K562 (cell line): ENCODE data around the gene PSMD4. TPM values are rescaled to one million over a fixed set of nuclear protein-coding genes. Genes with fewer than 3 reads are reported as not detected.

Experiments used
- ARID3B ChIP-seq: fragments of 250-450 bp; sonication (Bioruptor Pico); IDR thresholded peaks from 2 replicates; pipeline ENCODE4 v1.4.0; 2020; ENCODE audit warnings: borderline replicate concordance
- CREB3 ChIP-seq: fragments of 450-650 bp; conservative IDR thresholded peaks from 2 replicates; pipeline ENCODE4 v1.6.1; 2016; ENCODE audit warnings: missing genetic modification characterization, low read depth, mild to moderate bottlenecking, missing compliant biosample characterization, moderate library complexity
- CREM ChIP-seq: IDR thresholded peaks from 2 replicates; pipeline ENCODE4 v1.6.1; 2014; ENCODE audit warnings: antibody characterized with exemption, low read depth
- CTBP1 ChIP-seq: fragments of 450-650 bp; IDR thresholded peaks from 2 replicates; pipeline ENCODE4 v1.6.1; 2016; ENCODE audit warnings: borderline replicate concordance
- ESRRA ChIP-seq: fragments of 450-650 bp; IDR thresholded peaks from 2 replicates; pipeline ENCODE4 v1.6.1; 2014; ENCODE audit warnings: low read depth, mild to moderate bottlenecking, moderate library complexity, borderline replicate concordance
- NCOA1 ChIP-seq: fragments of 450-650 bp; IDR thresholded peaks from 2 replicates; pipeline ENCODE4 v1.6.1; 2016; ENCODE audit warnings: low read depth
- NR2C1 ChIP-seq, 2 experiments: fragments of 450-650 bp; IDR thresholded peaks; 2 replicates each; pipeline ENCODE4 v1.6.1; 2017; ENCODE audit warnings: mild to moderate bottlenecking in 2 of 2, antibody characterized with exemption in 1 of 2, inconsistent platforms in 1 of 2, missing compliant biosample characterization in 1 of 2, missing genetic modification characterization in 1 of 2
- NR2C2 ChIP-seq, 2 experiments: fragments of 200-800 bp in 1 of 2; sonication (Bioruptor generic) in 1 of 2; sonication (generic) in 1 of 2; formaldehyde crosslinking in 1 of 2; IDR thresholded peaks; 2 replicates each; pipeline versions ENCODE4 v1.6.1 to v1.8.0; 2016 to 2022; ENCODE audit warnings: mild to moderate bottlenecking in 1 of 2, missing compliant biosample characterization in 1 of 2, missing genetic modification characterization in 1 of 2, missing genetic modification reagents in 1 of 2
- PKNOX1 ChIP-seq: fragments of 450-650 bp; IDR thresholded peaks from 2 replicates; pipeline ENCODE4 v1.6.1; 2016
- POU5F1 ChIP-seq: fragments of 150-350 bp; IDR thresholded peaks from 2 replicates; pipeline ENCODE4 v1.6.1; 2014; ENCODE audit warnings: borderline replicate concordance, low read length, low read depth, mild to moderate bottlenecking; ENCODE audit not compliant: partially characterized antibody
- PRPF4 ChIP-seq: fragments of 200-400 bp; formaldehyde crosslinking; IDR thresholded peaks from one replicate; pipeline ENCODE4 v1.6.1; 2017; ENCODE audit warnings: low read length, low read depth, mild to moderate bottlenecking; ENCODE audit not compliant: insufficient read depth, poor library complexity, severe bottlenecking
- RBM25 ChIP-seq: fragments of 200-400 bp; formaldehyde crosslinking; IDR thresholded peaks from 2 replicates; pipeline ENCODE4 v1.6.1; 2018; ENCODE audit warnings: low read length, low read depth, moderate library complexity; ENCODE audit not compliant: severe bottlenecking
- SRSF7 ChIP-seq: fragments of 200-400 bp; formaldehyde crosslinking; optimal IDR thresholded peaks from 2 replicates; pipeline ENCODE3; 2017; ENCODE audit warnings: mild to moderate bottlenecking, low read depth, low read length
- TCF3 ChIP-seq: sonication (generic); formaldehyde crosslinking; IDR thresholded peaks from 2 replicates; pipeline ENCODE4 v1.4.0; 2020; ENCODE audit warnings: mild to moderate bottlenecking, missing genetic modification reagents
- ZBTB17 ChIP-seq: fragments of 450-650 bp; formaldehyde crosslinking; IDR thresholded peaks from 2 replicates; pipeline ENCODE4 v1.4.0; 2020; ENCODE audit warnings: mild to moderate bottlenecking
- ZBTB43 ChIP-seq: sonication (generic); formaldehyde crosslinking; IDR thresholded peaks from 2 replicates; pipeline ENCODE4 v1.8.0; 2023; ENCODE audit warnings: mild to moderate bottlenecking, missing genetic modification reagents
- ZFP1 ChIP-seq: fragments of 450-650 bp; formaldehyde crosslinking; IDR thresholded peaks from 2 replicates; pipeline ENCODE4 v1.4.0; 2020; ENCODE audit warnings: mild to moderate bottlenecking, mixed read lengths
- ZKSCAN3 ChIP-seq: fragments of 250-450 bp; sonication (Bioruptor Pico); IDR thresholded peaks from 2 replicates; pipeline ENCODE4 v1.4.0; 2020
- ZNF124 ChIP-seq: sonication (generic); formaldehyde crosslinking; IDR thresholded peaks from 2 replicates; pipeline ENCODE4 v1.8.1; 2022; ENCODE audit warnings: missing genetic modification reagents
- ZNF212 ChIP-seq: fragments of 450-650 bp; formaldehyde crosslinking; IDR thresholded peaks from 2 replicates; pipeline ENCODE4 v1.4.0; 2020; ENCODE audit warnings: mild to moderate bottlenecking
- ZNF740 ChIP-seq, 3 experiments: fragments of 200-800 bp in 1 of 3; sonication (Bioruptor generic) in 1 of 3; sonication (generic) in 1 of 3; formaldehyde crosslinking in 1 of 3; IDR thresholded peaks; 2 replicates each; pipeline versions ENCODE4 v1.6.1 to v1.8.0; 2016 to 2022; ENCODE audit warnings: mild to moderate bottlenecking in 2 of 3, missing compliant biosample characterization in 2 of 3, missing genetic modification characterization in 2 of 3, missing genetic modification reagents in 1 of 3
- polyA plus RNA-seq, 8 experiments: library from polyadenylated mRNA; depleted of rRNA in 4 of 8; stranded (reverse) in 5 of 8; unstranded in 3 of 8; fragments of >200 nt; fragmentation: Nextera tagmentation in 2 of 8; fragmentation: Illumina TruSeq in 1 of 8; extraction: Ambion mirVana in 2 of 8; extraction: Trizol in 1 of 8; gene quantifications; 2 replicates each; pipeline versions ENCODE4 v1.2.1 to v1.2.3, GENCODE V29; 2011 to 2014; ENCODE audit warnings: inconsistent platforms in 1 of 8, missing spikeins in 1 of 8
- total RNA-seq, 7 experiments: library from RNA; depleted of rRNA in 6 of 7; stranded (reverse); fragments of >200 nt in 6 of 7; fragmentation: Illumina TruSeq in 2 of 7; extraction: Trizol in 2 of 7; gene quantifications; 2 replicates each; pipeline versions ENCODE4 v1.2.1 to v1.2.3, GENCODE V29; 2011 to 2021; ENCODE audit warnings: low replicate concordance in 1 of 7

PSMD4 gene
- total and polyA plus RNA-seq, 9 of the 15 experiments (the other 6 are each of a cell fraction or from before 2014, with no cell fraction given), result 194 to 353 (median 295) TPM

GRCh38 chr1:151277249-151277648, 22.7 kb downstream of the PSMD4 start (continued):
- no peak for TF ChIP-seq ZNF212
- TF ChIP-seq PKNOX1, result no peak
- 0 out of 2 replicates have a peak, but pooled peaks have one; percentile 34 for TF ChIP-seq NR2C1 (IDR thresholded peaks at IDR 0.05)
- TF ChIP-seq NR2C1 (tag; IDR thresholded peaks at IDR 0.05), result no peak
- TF ChIP-seq ESRRA, result peak; percentile 75
- TF ChIP-seq ZNF124 (CRISPR knock-in tag), result no peak
- no peak for TF ChIP-seq POU5F1
- no peak for TF ChIP-seq NR2C2 (CRISPR knock-in tag; IDR thresholded peaks at IDR 0.05)
- peak; percentile 56; the same call in 1 of the 2 replicates for TF ChIP-seq NR2C2 (tag; IDR thresholded peaks at IDR 0.05)
- TF ChIP-seq ZBTB43 (CRISPR knock-in tag), result no peak
- no peak for TF ChIP-seq PRPF4
- TF ChIP-seq ZBTB17 (CRISPR knock-in tag), result no peak
- TF ChIP-seq NCOA1, result no peak
- no peak for TF ChIP-seq CREM
- TF ChIP-seq ZNF740 (CRISPR knock-in tag; IDR thresholded peaks at IDR 0.05), result no peak
- TF ChIP-seq ZNF740 (tag; IDR thresholded peaks at IDR 0.05), result no peak
- TF ChIP-seq CREB3, result no peak
- TF ChIP-seq SRSF7, result no peak
- TF ChIP-seq ARID3B, result no peak
- peak; percentile 47; the same call in 1 of the 2 replicates for TF ChIP-seq CTBP1
- TF ChIP-seq RBM25, result no peak
- TF ChIP-seq ZFP1 (CRISPR knock-in tag), result no peak
- no peak for TF ChIP-seq ZKSCAN3 (CRISPR knock-in tag)
- no peak for TF ChIP-seq TCF3 (CRISPR knock-in tag)
